Activated T-cell treated with anti-CD3 and anti-CD28 coated beads for 1 hour (primary cell): ENCODE data around the gene SYTL3.
"Not testable (repeated sequence)": the region's sequence is repeated elsewhere in the genome, so short reads cannot be mapped to it uniquely, and the experiment has no call there.

Experiments used
- DNase-seq: peaks from one replicate; pipeline ENCODE4 v3.0.0-alpha.2; 2020; ENCODE audit warnings: low read depth

Gene SYTL3

DNA sequence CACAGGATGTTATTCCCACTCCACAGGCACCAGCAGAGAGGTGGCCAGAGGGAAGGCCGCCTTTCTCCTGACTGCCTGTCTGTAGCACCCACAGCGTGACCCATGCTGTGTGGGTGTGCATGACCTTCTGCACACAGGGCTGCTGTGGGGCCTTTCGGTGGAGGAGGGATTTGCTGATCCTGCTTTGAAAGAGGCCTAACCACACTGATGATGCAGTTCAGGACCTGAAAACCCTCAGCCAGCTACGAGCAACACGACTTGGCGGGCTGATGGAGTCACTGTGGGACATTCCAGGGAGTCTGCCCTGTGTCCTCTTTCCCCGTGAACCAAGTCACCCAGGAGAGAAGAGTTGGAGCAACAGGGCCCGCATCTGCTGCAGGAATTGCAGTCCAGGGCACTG lies 49.1 kb downstream of the SYTL3 start:
- no peak for DNase-seq

- not testable (repeated sequence) for DNase-seq
Observed at GRCh38 chr6:158701268-158701667, 51.4 kb downstream of the SYTL3 start.

DNA sequence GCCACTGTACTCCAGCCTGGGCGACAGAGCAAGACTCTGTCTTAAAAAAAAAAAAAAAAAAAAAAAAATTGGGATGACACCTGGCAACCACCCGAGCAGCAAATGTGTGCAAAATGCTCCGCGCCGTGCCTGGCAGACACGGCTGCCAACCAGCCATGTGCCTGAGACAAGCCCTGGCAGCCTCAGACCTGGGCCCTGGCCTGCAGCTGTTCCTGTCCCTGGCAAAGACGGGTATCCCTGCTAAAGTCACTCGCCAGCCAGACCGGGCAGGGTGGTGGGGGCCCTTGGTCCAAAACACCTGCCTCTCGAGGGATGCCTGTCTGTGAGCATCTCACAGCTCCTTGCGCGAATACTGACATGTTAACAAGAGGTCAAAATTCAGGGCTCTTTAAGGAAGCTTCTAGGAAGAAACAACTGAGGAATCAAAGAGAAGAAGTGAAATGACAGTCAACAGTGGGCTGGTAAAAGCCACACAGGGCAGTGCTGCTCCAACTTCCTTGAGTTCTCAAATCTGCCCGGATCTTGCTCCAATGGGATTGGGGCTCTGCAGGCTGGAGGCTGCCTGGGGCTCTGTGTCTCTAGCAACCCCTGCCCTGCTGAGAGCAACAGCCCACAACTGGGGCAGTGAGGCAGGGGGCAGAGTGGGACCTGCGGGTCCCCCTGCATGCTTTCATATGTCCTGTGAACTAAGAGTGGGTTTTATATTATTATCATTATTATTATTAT lies 53.4 kb downstream of the SYTL3 start:
- no peak for DNase-seq

GRCh38 chr6:158703837-158704822 lies 54.3 kb downstream of the SYTL3 start:
- peak; percentile 74 for DNase-seq

- DNase-seq: no peak
Observed at GRCh38 chr6:158705386-158706126, 55.7 kb downstream of the SYTL3 start.

- DNase-seq: no peak
Observed at GRCh38 chr6:158706369-158706982, 56.6 kb downstream of the SYTL3 start.

GRCh38 chr6:158707120-158707820 lies 57.4 kb downstream of the SYTL3 start:
- no peak for DNase-seq

- DNase-seq: no peak
Observed at GRCh38 chr6:158707821-158708195, 58.0 kb downstream of the SYTL3 start.

GRCh38 chr6:158708239-158708638 lies 58.4 kb downstream of the SYTL3 start:
- no peak for DNase-seq

DNA sequence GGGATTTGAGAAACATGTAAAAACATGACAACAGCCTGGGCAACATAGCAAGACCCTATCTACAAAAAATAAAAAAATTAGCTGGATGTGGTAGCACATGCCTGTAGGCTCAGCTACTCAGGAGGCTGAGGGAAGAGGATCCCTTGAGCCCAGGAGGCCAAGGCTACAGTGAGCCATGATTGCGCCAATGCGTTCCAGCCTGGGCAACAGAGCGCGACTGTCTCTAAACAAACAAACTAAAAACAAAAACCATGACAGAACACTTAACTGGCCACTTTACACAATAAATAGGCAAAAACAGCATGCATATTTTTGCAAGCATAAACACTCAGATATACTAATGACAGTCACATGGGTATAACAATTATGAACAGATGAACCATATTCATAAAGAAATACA lies 60.0 kb downstream of the SYTL3 start:
- DNase-seq: no peak

GRCh38 chr6:158711264-158711663 lies 61.4 kb downstream of the SYTL3 start:
- no peak for DNase-seq

- no peak for DNase-seq
Observed at GRCh38 chr6:158713469-158713868, 63.6 kb downstream of the SYTL3 start.

GRCh38 chr6:158714706-158715105 lies 64.9 kb downstream of the SYTL3 start:
- DNase-seq: no peak

DNA sequence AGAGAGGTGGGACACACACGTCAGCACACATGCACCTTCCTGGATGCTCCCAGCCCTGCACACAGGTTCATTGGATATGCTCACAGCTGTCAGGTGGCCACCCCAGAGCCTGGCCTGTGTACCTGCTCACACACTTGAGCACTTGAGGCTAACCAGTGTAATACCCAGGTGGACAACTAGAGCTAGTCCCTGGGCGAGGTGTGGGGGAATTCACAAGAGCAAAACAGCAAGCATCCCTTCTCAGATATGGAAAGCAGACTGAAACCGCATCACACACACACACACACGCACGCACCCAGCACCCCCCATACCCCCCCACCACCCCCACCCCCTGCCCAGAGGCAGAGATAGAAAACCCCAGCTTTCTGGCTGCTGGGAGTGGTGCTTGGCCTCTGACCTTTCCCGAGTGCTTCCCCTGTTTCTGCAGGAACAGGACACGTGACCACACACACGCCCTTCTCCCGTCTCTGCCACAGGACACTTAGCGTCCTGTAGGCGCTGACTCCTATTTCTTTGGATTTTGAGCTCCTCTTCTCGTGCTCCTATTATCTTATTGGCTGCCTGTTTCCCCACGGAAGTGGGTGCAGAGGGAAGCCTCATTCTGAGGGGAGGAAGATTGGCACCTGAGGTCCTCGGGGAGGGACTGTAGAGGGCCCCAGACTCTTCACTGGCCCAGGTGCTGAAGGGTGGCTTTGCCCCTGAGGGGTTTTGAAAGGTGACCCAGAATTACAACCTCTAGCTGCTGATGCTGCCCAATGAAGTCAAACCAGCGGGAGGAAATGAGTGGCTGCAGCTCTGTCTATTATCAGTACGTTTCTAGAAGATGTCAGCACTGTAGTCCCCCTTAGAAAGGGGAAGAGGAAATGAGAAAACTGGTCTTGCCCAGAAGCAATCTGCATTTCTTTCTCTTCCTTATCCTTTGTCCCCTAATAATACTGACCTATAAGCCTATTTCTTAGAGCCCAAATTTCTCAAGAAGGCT lies 65.8 kb downstream of the SYTL3 start:
- no peak for DNase-seq

GRCh38 chr6:158717341-158718330 lies 67.8 kb downstream of the SYTL3 start:
- no peak for DNase-seq

- DNase-seq: no peak
Observed at GRCh38 chr6:158718461-158719046, 68.7 kb downstream of the SYTL3 start.

GRCh38 chr6:158722176-158722729 lies 72.4 kb downstream of the SYTL3 start:
- DNase-seq: no peak

- DNase-seq: no peak
Observed at GRCh38 chr6:158725704-158726103, 75.8 kb downstream of the SYTL3 start.
